Measurements from ENCODE around the gene TFDP2. TPM values are rescaled to one million over a fixed set of nuclear protein-coding genes. Genes with fewer than 3 reads are reported as not detected.

TFDP2 gene
- total and polyA plus RNA-seq, 2 donors from 2014 or later: 38.7 to 50.6 TPM

GRCh38 chr3:142151828-142152227, 2.5 kb upstream of the TFDP2 start:
- no peak overlapping the region for H3K27ac ChIP-seq (ENCODE audit: low read depth in 2 of 2, low read length in 2 of 2)
- peaks cover 3 to 7% (median 5%) of the 10 kb centered on the region in 3 donors for H3K4me1 ChIP-seq (ENCODE audit: control insufficient read depth in 2 of 3, insufficient read depth in 2 of 3, low read depth in 1 of 3, low read length in 3 of 3)
- DNase-seq (no peak), FAIRE-seq (no peak)
- H3K4me3 ChIP-seq (ENCODE audit: low read length in 3 of 3): no peak overlapping the region
- no peak overlapping the region for H3K9ac ChIP-seq (ENCODE audit: low read length in 3 of 3)
- no peak for TF ChIP-seq CTCF (IDR thresholded peaks at IDR 0.05; ENCODE audit: borderline replicate concordance, extremely low read depth, insufficient read depth)
- no peaks in the 10 kb centered on the region for H3K9me3 ChIP-seq (ENCODE audit: control insufficient read depth in 2 of 3, insufficient read depth in 1 of 3, low read length in 3 of 3)
- intact Hi-C loops (cut with DNase I): no loop called here
- no peaks in the 10 kb centered on the region for H3K27me3 ChIP-seq (ENCODE audit: control insufficient read depth, insufficient read depth, low read length)
- no peaks in the 10 kb centered on the region for H3K36me3 ChIP-seq (ENCODE audit: control insufficient read depth in 2 of 3, insufficient read depth in 3 of 3, low read length in 3 of 3)

GRCh38 chr3:142151240-142151639, 1.9 kb upstream of the TFDP2 start:
- Histone ChIP-seq H3K4me3 (ENCODE audit: low read length in 3 of 3) (no peak overlapping the region), H3K9me3 (ENCODE audit: control insufficient read depth in 2 of 3, insufficient read depth in 1 of 3, low read length in 3 of 3) (no peaks in the 10 kb centered on the region), H3K4me1 (ENCODE audit: control insufficient read depth in 2 of 3, insufficient read depth in 2 of 3, low read depth in 1 of 3, low read length in 3 of 3) (peaks cover 3 to 7% (median 5%) of the 10 kb centered on the region in 3 donors), H3K27me3 (ENCODE audit: control insufficient read depth, insufficient read depth, low read length) (no peaks in the 10 kb centered on the region), H3K27ac (ENCODE audit: low read depth in 2 of 2, low read length in 2 of 2) (no peak overlapping the region), H3K9ac (ENCODE audit: low read length in 3 of 3) (no peak overlapping the region), H3K36me3 (ENCODE audit: control insufficient read depth in 2 of 3, insufficient read depth in 3 of 3, low read length in 3 of 3) (no peaks in the 10 kb centered on the region)
- FAIRE-seq (no peak), DNase-seq (no peak)
- no peak for TF ChIP-seq CTCF (IDR thresholded peaks at IDR 0.05; ENCODE audit: borderline replicate concordance, extremely low read depth, insufficient read depth)
- intact Hi-C loops (cut with DNase I): no loop called here

GRCh38 chr3:142150271-142150670, 927 bp upstream of the TFDP2 start:
- TF ChIP-seq CTCF (IDR thresholded peaks at IDR 0.05; ENCODE audit: borderline replicate concordance, extremely low read depth, insufficient read depth): no peak
- Histone ChIP-seq H3K4me1 (ENCODE audit: control insufficient read depth in 2 of 3, insufficient read depth in 2 of 3, low read depth in 1 of 3, low read length in 3 of 3) (peaks cover 3 to 7% (median 5%) of the 10 kb centered on the region in 3 donors), H3K9ac (ENCODE audit: low read length in 3 of 3) (no peak overlapping the region), H3K4me3 (ENCODE audit: low read length in 3 of 3) (no peak overlapping the region), H3K27ac (ENCODE audit: low read depth in 2 of 2, low read length in 2 of 2) (no peak overlapping the region), H3K27me3 (ENCODE audit: control insufficient read depth, insufficient read depth, low read length) (no peaks in the 10 kb centered on the region), H3K36me3 (ENCODE audit: control insufficient read depth in 2 of 3, insufficient read depth in 3 of 3, low read length in 3 of 3) (no peaks in the 10 kb centered on the region), H3K9me3 (ENCODE audit: control insufficient read depth in 2 of 3, insufficient read depth in 1 of 3, low read length in 3 of 3) (no peaks in the 10 kb centered on the region)
- FAIRE-seq (no peak), DNase-seq (peak in 1 of 5 donors; percentile 53)
- intact Hi-C loops (cut with DNase I): no loop called here

- Histone ChIP-seq H3K9ac (ENCODE audit: low read length in 3 of 3) (no peak overlapping the region), H3K4me3 (ENCODE audit: low read length in 3 of 3) (peak overlapping the region; percentile 8 to 88 (median 79)), H3K27ac (ENCODE audit: low read depth in 2 of 2, low read length in 2 of 2) (peak overlapping the region in 1 of 2 donors; percentile 63), H3K27me3 (ENCODE audit: control insufficient read depth, insufficient read depth, low read length) (no peaks in the 10 kb centered on the region), H3K9me3 (ENCODE audit: control insufficient read depth in 2 of 3, insufficient read depth in 1 of 3, low read length in 3 of 3) (no peaks in the 10 kb centered on the region), H3K4me1 (ENCODE audit: control insufficient read depth in 2 of 3, insufficient read depth in 2 of 3, low read depth in 1 of 3, low read length in 3 of 3) (peaks cover 3 to 7% (median 5%) of the 10 kb centered on the region in 3 donors), H3K36me3 (ENCODE audit: control insufficient read depth in 2 of 3, insufficient read depth in 3 of 3, low read length in 3 of 3) (no peaks in the 10 kb centered on the region)
- TF ChIP-seq CTCF (IDR thresholded peaks at IDR 0.05; ENCODE audit: borderline replicate concordance, extremely low read depth, insufficient read depth): no peak
- FAIRE-seq (no peak), DNase-seq (no peak)
- intact Hi-C loops (cut with DNase I): no loop called here
These were observed 289 bp upstream of the TFDP2 start for GRCh38 chr3:142149673-142149992.

Measured in kidney (tissue), 14 donors.